Adipose tissue (tissue), 3 donors: Measurements from ENCODE around the gene B9D2. TPM values are rescaled to one million over a fixed set of nuclear protein-coding genes. Genes with fewer than 3 reads are reported as not detected.
"Not testable (repeated sequence)": the region's sequence is repeated elsewhere in the genome, so short reads cannot be mapped to it uniquely, and the experiment has no call there.

ENCODE experiments used
- H3K27ac ChIP-seq: one replicate; pipeline ENCODE4 v1.5.1; 2013; ENCODE audit warnings: low read depth, low read length
- WGBS, 3 donors: extraction: QIAGEN DNeasy Blood & Tissue Kit; methylation state at CpG; one replicate each; pipeline ENCODE4 v1.1.7; 2013; 5-methylcytosine and 5-hydroxymethylcytosine counted together
- polyA plus RNA-seq, 3 donors: library from polyadenylated mRNA; stranded (reverse); fragments of 200-250 nt; gene quantifications; one replicate each; pipeline ENCODE4 v1.2.3, GENCODE V29; 2013
- donor health status: healthy with polysubstance abuse.
- donor health status: Bipolar disorder and iron deficiency.
- donor health status: healthy.

B9D2 gene
- polyA plus RNA-seq, 3 donors, result 6.1 to 9.4 (median 6.4) TPM

- WGBS, 3 donors, result 67 to 74% (median 69%) methylated on average over 14 of the region's 14 CpGs
- no peak overlapping the region for H3K27ac ChIP-seq
These were observed 809 bp upstream of the B9D2 start for GRCh38 chr19:41364524-41365391.

GRCh38 chr19:41363371-41363752, 587 bp downstream of the B9D2 start:
- 43 to 51% (median 49%) methylated on average over 6 of the region's 6 CpGs for WGBS, 3 donors
- H3K27ac ChIP-seq, result no peak overlapping the region

GRCh38 chr19:41362143-41362847, 1.7 kb downstream of the B9D2 start:
- WGBS, 3 donors, result 74 to 89% (median 83%) methylated on average over 8 to 10 of the region's 10 CpGs
- no peak overlapping the region for H3K27ac ChIP-seq

GRCh38 chr19:41359741-41360140, 4.2 kb downstream of the B9D2 start:
- H3K27ac ChIP-seq, result no peak overlapping the region
- 88 to 100% (median 95%) methylated on average over 1 of the region's 1 CpG for WGBS, 3 donors

- no peak overlapping the region for H3K27ac ChIP-seq
- 92 to 94% (median 93%) methylated on average over 13 of the region's 13 CpGs for WGBS, 3 donors
These were observed 6.2 kb downstream of the B9D2 start for GRCh38 chr19:41357746-41358145.

- WGBS, 3 donors, result 66 to 79% (median 69%) methylated on average over 11 of the region's 11 CpGs
- H3K27ac ChIP-seq, result no peak overlapping the region
These were observed 6.8 kb downstream of the B9D2 start for GRCh38 chr19:41356984-41357739.

GRCh38 chr19:41355802-41356201, 8.1 kb downstream of the B9D2 start:
- 49 to 79% (median 63%) methylated on average over 3 of the region's 3 CpGs for WGBS, 3 donors
- H3K27ac ChIP-seq, result no peak overlapping the region

- 88 to 100% (median 100%) methylated on average over 1 of the region's 1 CpG for WGBS, 3 donors
- H3K27ac ChIP-seq, result no peak overlapping the region
These were observed 8.9 kb downstream of the B9D2 start for GRCh38 chr19:41355035-41355434.

GRCh38 chr19:41354343-41354953, 9.5 kb downstream of the B9D2 start:
- H3K27ac ChIP-seq, result no peak overlapping the region
- WGBS, 3 donors, result 89 to 92% (median 90%) methylated on average over 23 of the region's 23 CpGs

- WGBS, 3 donors, result 1% methylated on average over 44 to 78 of the region's 78 CpGs
- peak within 1 kb of the TSS; percentile 62 for H3K27ac ChIP-seq
These were observed 10.2 kb downstream of the B9D2 start, which contains the start of gene TGFB1 for GRCh38 chr19:41353466-41354342. Gene TGFB1, minus strand, starts transcription at chr19:41353922. Its CDS starts 878 bp downstream, at chr19:41353044.

GRCh38 chr19:41352609-41353465, 11.1 kb downstream of the B9D2 start:
- 0 to 1% (median 1%) methylated on average over 65 to 71 of the region's 71 CpGs for WGBS, 3 donors

GRCh38 chr19:41352279-41352608, 11.7 kb downstream of the B9D2 start:
- H3K27ac ChIP-seq, result peak overlapping the region; percentile 7
- 0 to 2% (median 1%) methylated on average over 12 of the region's 12 CpGs for WGBS, 3 donors

More at GRCh38 chr19:41352609-41353465, 11.1 kb downstream of the B9D2 start:
- H3K27ac ChIP-seq, result no peak overlapping the region

- peak overlapping the region; percentile 7 for H3K27ac ChIP-seq
- WGBS, 3 donors, result 1% methylated on average over 35 to 58 of the region's 58 CpGs
These were observed 12.4 kb downstream of the B9D2 start for GRCh38 chr19:41351339-41352245.

GRCh38 chr19:41350735-41351338, 13.1 kb downstream of the B9D2 start:
- WGBS, 3 donors, result 1 to 17% (median 2%) methylated on average over 21 to 22 of the region's 22 CpGs
- no peak overlapping the region for H3K27ac ChIP-seq

GRCh38 chr19:41346916-41347315, 17.0 kb downstream of the B9D2 start:
- not testable (repeated sequence) for H3K27ac ChIP-seq
- WGBS, 3 donors, result 91 to 94% (median 91%) methylated on average over 9 of the region's 9 CpGs
